ENCODE results near the gene LRRC25.

Gene LRRC25

DNA sequence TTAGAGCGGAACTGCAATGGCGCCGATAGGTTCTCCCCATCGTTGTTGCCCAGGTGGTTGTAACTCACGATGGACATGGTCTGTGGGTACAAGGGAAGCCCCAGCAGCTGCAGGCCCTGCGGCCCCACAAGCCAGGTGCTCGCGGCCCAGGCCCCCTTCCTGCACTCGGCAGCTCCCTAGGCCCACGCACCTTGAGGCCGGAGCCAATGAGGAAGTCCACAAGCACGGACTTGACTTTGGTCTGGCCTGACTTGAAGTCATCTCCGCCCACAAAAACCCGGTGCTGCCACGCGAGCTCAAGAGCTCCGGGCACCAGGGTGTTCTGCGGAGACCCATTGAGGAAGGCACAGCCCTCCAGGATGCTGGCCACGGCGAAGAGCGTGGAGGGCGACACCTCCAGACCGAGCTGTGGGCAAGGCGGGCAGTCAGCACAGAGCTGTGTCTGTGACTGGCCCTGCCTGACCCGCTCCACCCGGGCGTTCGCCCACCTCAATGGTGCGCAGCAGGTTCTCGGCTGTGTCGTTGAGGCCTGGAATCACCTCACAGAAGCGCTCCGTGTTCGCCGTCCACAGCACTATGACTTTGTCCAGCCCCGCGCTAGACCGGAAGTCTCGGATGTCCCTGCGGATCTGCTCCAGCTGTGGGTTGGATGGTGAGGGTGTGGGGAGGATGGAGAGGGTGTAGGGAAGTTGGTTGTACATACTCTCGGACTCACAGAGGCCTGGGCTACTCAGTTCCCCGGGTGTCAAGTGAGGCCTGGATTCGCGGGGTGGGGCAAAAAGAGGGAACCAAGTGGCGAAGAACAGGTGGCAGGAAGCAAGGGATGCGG, 38.6 kb upstream of the LRRC25 start:
- DNase-seq (ENCODE audit: low read depth, low spot score) = no peak

DNA sequence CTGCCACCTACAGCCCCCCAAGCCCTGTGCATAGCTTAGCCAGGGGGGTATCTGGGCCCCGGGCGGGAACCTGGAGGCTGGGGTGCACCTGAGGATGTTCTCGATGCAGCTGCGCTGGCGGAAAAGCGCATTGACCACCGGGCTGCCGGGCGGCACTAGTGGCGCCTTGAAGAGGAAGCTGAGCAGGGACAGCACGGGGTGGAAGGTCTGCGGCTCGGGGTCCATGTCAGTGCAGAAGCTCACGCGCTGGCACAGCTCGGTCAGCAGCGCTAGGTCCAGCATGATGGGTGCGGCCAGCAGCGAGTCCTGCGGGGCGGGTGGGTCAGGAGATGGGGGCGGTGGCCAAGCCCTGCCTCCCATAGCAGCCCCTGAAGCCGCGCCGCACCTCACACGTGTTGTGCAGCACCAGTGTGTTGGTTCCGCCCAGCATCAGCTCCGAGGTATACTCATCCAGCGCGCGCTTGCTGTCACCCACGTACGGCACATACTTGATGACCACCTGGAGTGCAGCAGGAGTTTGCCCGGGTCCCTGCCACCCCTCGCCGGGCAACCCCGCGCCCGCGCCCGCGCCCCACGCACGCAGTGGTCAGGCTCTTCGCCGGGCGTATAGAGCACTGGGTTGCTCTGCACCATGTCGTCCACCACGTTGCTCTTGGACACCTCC, 37.9 kb upstream of the LRRC25 start:
- no peak for DNase-seq (ENCODE audit: low read depth, low spot score)

DNA sequence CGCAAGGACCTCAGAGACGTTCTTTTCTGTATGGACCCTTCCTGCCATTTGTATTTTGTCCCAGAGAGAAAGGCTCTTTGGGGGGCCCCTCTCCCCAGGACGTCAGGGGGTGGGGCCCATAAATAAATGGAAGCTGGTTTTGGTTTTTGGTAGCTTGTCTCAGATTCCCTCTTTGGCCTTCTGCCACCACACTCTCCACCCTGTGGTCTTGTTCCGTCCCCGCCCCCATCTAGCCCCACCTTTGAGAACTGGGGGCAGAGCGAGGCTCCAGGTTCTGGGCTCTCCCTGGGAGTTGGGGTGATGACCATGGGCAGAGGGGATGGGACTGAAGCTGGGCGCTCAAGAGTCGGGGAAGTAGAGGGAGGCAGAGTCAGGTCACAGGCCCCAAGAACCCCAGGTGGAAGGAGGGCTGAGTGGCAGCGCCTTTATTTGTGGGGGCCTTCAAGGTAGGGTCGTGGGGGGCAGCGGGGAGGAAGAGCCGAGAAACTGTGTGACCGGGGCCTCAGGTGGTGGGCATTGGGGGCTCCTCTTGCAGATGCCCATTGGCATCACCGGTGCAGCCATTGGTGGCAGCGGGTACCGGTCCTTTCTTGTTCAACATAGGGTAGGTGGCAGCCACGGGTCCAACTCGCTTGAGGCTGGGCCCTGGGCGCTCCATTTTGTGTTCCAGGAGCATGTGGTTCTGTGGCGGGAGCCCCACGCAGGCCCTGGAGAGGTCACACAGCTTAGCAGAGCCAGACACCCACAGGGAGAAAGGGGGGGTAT, 37.2 kb upstream of the LRRC25 start:
- no peak for DNase-seq (ENCODE audit: low read depth, low spot score)

DNA sequence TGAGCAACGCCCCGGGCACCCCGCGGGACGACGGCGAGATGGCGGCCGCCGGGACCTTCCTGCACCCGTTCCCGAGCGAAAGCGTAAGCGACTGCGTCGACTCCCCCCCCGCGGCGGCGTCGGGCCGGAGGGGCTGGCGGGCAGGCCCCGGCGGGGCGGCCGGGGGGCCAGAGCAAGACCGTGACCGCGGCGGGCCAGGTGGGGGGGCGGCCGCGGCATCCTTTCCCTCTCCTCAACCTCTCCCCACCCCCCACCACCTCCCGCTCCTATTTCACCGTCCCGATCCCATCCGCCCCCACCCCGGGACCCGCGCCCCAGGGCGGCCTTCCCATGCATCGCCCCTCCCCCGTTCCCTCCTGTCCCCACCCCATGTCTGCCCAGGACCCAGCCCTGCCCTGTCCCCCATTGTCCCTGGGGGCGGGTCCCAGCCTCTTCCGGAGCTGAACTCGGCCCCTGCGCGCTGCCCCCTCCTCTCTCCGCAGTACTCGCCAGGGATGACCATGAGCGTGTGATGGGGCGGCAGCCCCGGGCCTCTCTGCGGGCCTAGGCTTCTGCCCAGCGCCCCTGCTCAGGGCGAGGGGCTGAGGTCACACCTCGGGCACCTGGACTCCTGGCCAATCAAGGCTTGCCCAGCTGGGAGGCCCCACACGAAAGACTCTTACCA, 36.4 kb upstream of the LRRC25 start:
- DNase-seq (ENCODE audit: low read depth, low spot score) = peak; percentile 60

DNA sequence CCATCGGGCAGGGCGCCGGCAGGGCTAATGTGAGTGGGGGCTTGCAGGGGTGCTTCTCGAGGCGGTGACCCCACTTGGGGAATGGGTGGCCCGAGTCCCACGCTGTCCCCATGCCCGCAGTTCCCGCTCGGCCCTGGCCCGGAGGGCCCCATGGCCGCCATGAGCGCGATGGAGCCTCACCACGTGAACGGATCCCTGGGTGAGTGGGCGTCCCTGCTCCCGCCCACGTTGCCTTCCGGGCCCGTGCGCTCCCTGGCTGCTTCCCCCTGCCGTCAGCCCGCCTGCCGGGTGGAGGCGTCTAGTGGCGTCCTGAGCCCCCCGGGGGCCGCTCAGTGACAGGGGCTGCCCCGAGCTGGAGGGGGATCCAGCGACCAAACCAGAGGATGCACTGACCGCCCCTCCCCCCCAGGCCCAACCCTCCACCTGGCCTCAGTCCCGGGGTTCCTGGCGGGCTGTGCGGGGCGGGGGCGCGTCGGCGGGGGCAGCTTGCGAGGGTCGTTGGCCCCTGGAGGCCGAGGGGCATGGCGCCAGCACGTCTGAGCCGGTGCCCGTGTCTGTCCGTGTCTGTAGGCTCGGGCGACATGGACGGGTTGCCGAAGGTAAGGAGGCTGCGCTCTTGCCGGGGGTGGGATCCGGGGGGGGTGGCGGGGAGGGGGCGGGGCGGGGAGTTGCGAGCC, 35.7 kb upstream of the LRRC25 start:
- DNase-seq (ENCODE audit: low read depth, low spot score) = peak; percentile 60

DNA sequence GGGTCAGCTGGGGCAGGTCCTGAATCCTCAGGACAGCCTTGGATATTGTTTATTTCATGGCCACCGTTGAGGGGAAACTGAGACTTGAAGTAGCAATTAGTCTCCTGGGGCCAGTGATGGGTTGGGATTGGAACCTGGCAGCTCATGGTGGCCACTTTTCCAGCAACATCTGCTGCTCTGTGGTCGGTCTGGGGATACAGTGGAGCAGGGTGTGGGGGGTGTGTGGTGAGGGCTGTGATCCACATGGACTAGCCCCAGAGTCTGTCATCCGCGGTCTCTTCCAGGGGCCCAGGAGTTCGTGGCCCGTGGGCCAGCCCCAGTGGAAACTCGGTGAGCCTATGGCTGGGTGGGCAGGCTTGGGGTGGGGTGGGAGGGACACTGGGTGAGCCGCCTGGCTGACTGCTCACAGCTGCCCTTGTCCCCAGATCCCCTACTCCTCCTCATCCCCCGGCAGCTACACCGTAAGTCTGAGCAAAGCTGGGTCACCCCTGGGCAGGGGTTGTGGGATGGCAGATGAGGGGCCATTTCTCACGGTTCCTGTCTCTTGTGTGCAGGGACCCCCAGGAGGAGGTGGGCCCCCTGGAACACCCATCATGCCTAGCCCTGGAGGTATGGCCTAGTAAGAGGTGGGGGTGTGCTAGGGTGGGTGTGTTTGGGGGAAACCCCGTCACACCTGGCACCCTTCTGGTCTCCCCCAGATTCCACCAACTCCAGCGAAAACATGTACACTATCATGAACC, 35.0 kb upstream of the LRRC25 start:
- no peak for DNase-seq (ENCODE audit: low read depth, low spot score)

DNA sequence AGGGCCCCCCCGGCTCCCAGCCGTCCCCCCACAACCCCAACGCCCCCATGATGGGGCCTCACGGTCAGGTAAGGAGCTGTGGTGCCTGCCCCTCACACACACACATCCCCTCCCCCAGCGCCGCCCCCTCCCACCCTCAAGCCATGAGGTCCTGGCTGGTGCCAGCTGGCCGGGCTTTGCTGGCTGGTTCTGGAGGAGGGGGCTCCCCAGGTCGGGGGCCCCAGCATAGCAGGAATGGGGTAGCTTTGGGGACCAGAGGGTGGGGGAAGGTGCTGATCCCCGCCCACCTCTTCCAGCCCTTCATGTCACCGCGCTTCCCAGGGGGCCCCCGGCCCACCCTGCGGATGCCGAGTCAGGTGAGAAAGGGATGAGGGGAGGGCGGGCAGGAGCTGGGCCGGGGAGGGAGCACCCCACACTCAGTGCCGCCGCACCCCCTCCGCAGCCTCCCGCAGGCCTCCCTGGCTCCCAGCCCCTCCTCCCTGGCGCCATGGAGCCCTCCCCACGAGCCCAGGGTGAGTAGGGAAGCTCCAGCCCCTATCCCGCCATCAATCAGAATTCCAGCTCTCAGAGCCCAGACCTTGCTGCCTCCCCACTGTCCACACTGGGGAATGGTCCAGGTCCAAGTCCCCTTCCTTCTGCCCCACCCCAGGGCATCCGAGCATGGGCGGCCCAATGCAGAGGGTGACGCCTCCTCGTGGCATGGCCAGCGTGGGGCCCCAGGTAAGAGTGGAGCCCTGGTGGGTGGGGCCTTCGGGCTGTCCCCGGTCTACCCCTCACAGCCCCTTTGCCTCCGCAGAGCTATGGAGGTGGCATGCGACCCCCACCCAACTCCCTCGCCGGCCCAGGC, 34.2 kb upstream of the LRRC25 start:
- no peak for DNase-seq (ENCODE audit: low read depth, low spot score)

DNA sequence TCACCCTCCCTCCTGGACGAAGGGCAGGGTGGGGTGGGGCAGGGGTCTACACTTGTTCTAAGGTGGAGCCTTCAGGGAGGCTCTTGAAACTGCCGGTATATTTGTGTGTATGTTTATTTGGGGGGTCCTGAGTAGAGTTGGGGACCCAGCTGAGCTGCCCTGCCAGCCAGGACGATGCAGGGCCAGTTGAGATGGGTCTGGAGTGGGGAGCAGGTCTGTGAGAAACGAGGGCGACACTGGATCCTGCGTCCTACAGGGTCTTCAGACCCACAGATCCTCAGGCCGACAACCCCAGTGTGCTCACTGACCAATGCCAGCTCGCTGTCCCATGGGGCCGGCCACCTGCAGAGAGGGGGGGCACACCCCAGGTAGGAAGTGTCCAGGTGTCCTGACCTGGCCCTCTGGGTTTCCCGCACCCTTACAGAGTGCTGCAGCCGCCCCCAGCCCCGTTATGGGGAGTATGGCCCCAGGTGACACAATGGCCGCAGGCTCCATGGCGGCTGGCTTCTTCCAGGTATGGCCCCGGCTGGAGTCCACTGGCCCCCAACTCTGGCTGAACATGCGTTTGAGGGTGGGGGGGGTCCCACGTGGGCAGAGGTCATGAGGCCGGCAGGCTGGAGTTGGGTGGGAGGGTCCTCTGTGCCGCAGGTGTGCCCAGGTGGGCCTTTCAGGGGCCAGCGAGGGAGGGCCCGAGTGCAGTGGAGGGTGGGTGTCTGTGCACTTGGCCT, 33.2 kb upstream of the LRRC25 start:
- no peak for DNase-seq (ENCODE audit: low read depth, low spot score)

DNA sequence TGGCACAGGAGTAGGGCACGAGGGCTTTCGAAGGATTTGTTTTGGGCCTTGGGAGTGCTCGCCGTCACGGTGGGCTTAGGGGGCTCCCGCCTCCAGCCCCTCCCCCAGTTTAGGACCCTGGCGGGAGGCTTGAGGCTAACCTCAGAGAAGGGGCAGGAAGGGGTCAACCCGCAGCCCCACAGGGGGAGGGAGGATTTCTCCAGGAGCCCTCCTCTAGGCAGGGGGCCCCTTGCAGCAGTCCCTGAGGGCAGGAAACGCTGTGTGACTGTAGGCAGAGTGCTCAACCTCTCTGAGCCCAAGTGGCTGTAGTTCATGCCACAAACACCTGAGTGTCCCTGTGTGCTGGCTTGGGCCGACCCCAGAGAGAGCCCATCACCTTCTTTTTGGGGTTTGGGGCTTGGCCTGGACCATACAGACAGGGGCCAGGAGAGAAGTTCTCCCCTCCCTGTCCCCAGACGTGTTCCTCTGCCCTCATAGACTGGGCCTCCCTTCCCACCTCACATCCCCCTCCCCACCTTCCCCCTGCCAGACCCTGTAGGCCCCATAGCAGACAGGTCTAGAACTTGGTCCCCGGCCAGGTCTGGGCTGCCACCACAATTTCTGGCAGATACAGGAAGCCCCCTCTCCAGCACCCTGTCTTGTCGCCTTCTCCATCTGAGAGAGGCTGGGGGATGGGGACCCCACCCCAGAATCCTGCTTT, 32.4 kb upstream of the LRRC25 start:
- no peak for DNase-seq (ENCODE audit: low read depth, low spot score)

DNA sequence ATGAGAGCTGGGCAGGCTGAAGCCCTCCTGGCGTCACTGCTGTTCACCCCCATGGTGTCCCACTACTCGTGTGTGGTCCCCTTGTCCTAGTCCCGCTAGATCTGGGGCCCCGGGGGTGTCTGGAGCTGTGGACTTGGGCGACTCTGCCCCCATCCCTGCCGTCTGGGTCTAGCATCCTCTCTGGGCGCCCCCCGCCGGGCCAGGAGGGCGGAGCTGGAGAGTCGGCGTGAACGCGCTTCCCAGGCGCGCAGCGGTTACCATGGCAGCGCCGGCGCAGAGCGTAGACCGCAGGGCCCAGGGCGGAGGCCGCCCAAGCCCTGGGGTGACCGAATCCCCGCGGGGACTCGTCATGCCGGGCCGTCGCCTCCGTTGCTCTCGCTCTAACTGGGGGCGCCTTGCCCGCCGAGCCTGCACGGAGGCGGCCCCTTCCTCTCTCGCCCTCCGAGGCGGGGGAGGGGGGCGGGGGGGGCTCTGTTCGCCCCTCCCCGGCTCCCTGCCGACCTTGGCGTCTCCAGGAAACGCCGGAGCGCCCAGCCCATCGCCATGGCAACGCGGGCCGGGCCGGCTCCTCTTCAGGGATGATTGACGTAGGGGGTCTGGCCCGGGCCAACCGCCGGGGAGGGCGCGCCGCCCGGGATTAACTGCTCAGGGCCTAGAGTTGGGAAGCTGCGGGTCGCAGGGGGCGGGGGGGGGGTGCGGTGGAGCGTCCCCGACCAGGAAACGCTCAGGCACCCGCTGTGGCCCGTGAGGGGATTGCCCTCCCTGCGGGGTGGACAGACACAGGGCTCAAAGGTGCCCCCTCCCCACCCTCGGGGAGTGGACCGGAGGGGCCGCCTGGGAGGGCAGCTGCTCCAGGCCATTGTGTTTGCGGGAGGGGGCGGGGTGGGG, 31.6 kb upstream of the LRRC25 start:
- DNase-seq (ENCODE audit: low read depth, low spot score) = peak; percentile 95

DNA sequence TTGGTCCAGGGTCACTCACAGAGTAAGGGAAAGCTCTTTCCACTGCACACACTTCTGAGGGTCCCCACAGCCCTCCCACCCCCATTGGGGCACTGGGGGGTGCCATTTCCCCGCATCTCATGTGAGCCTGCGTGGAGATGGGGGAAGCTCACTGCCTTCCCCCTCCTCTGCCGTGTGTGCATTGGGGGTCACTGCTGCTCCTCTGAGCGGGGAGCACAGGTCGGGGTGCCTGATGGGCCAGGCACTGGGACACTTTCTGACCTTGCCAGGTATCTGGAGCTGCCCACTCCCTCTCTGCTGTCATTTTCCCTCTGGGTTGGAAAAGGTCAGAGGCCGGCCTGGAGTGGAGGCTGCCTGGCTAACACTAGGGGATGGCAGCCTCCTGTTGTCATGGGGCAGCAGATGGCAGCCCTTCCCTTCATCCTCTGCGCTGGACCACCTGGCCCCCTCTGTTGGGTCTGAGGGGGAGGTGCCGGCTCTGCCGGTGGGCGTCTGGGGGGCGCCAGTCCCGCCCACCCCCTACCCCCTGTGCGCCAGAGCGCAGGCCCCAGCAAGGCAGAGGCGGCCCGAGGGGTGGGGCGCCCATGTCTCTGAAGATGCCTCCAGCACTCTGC, 30.9 kb upstream of the LRRC25 start:
- DNase-seq (ENCODE audit: low read depth, low spot score) = no peak

DNA sequence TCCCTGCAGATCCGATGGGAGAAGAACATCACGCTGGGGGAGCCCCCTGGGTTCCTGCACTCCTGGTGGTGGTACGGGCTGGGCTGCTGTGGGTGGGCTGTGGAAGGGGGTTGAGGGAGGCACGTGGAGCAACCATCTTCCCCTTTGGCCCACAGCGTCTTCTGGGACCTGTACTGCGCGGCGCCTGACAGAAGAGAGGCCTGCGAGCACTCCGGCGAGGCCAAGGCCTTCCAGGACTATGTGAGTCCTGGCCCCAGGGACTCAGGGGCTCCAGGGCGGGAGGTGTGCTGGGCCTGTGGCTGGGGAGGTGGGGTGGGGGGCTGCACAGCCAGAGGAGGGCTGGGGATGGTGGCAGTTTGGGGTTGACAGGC, 30.3 kb upstream of the LRRC25 start:
- no peak for DNase-seq (ENCODE audit: low read depth, low spot score)

DNA sequence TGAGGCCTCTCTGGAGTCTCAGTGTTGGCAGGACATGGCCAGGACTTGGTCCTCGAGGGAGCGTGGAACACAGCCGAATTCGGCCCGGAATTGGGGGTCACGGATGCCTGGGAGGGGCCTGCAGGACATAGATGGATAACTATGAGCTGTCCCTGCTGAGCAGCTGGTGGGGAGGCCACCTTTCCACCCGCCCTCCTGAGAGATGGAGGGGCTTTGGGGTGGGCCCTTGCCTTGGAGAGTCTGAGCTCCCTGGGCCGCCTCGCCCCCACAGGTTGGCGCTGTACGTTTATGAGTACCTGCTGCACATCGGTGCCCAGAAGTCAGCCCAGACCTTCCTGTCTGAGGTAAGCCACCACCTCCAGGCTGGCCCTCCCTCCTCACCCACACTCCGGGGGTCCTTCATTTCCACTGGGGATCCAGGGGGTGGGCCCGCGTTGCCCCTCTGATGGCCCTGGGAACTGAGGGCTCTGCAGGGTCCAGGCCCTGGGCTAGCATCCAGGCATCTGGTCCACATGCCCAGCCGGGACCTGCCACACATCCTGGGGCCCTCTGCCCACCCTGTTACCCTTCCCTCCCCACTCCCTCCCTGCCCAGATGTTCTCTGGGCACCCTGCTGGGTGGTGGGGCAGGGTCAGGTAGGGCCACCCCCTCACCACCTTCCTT, 29.8 kb upstream of the LRRC25 start:
- no peak for DNase-seq (ENCODE audit: low read depth, low spot score)

DNA sequence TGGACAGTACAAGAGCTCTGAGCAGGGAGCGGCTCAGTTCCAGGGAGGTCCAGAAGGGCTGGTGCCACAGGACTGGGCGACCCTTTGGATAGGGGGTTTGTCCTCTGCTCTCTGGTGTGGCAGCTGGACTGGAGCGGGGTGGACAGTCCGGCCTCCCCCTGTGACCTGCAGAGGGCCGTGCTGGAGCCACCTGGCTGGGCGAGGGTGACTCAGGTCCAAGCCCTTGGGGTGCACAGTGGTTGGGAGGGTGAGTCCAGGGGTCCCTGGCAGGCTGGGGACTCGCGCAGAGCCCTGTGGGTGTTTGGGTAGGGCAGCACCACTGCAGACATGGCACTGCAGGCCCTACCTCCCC, 29.0 kb upstream of the LRRC25 start:
- DNase-seq (ENCODE audit: low read depth, low spot score) = no peak

DNA sequence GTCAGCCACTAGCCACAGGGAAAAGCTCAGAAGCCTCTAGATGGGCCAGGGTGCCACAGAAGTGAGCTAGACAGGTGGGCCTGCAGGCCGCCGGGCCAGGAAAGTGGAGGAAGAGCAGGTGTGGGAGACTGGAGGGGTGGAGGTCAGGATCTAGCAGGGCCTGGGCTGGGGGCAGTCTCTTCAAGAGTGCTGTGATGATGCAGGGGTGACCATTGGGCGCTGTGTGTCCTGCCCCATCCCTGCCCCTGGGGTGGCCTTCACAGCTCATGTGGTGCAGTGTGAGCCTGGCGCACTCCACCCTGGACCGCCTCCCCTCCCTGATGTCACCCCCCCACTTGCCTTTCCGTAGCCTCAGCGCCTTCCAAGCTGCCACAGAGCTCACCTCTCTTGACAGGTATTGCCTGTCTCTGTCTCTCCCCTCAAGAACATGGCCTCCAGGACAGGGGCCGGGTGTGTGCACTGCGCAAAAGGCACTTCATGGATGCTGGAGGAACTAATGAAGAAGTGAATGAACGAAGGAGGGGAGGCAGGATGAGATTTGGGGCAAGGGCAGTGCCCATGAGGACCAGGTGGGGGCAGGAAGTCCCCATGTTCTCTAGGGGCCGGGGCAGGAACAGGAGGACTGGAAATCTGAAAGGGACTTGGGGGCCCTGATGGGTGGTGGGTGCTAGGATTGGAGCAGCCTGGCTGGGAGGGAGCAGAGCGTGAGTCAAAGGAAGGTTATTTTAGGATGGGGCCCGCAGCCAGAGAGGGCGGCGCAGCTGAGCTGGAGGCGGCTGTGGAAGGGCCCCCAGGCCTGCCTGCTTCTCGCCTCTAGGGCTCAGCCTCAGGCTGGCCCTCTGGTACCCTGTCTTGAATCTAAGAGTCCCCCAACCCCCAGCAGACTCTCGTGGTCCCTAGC, 28.3 kb upstream of the LRRC25 start:
- DNase-seq (ENCODE audit: low read depth, low spot score) = peak; percentile 71

Measured in astrocyte of the hippocampus (primary cell).